ENCODE results near the gene PAK6.

PAK6 gene

DNA sequence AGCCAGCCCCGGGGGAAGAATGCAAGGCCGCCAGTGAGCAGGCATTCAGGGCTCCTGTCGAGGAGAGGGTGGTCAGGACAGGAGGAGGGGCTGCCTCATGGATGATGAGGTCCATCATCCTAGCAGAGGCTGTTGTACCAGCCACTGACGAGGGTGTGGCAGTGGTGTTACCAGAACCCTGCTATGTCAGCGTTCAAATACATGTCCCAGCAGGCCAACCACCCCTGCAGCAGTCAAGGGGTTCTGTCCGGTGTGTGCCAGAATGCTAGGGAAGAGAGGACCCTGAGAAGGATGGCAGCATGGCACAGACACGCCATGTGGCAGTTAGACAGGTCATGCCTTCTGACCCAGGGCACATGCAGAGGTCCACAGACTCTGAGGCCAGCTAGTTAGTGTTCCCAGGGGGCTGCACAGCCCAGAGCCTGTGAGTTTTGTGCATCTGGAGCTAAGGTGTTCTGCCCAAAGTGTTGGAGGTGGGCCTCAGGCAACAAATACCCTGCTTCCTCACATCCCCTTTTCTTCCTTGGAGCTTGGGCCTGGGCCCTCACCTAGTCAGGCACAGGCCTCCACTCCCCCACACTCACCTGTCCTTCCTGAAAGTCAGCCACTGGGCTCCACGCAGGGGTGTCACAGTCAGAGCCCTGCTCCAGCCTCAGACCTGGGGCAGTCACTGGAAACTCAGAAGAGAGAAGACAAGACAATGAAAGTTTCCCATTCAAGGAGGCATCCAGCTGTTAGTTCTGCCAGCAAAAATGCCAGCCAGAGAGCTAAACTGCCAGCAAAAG, 7.8 kb downstream of the PAK6 start:
- no peaks in the 10 kb centered on the region for H3K4me1 ChIP-seq (ENCODE audit: insufficient read depth, low read length)
- ATAC-seq (ENCODE audit: insufficient read depth, low read depth) = no peak
- H3K79me2 ChIP-seq (ENCODE audit: insufficient read depth, low read length) = no peaks in the 10 kb centered on the region
- no peak for DNase-seq
- no peaks in the 10 kb centered on the region for H3K27me3 ChIP-seq (ENCODE audit: insufficient read depth, low read length, poor library complexity)
- H3K4me3 ChIP-seq (ENCODE audit: low read depth in 1 of 2, low read length in 2 of 2) = no peak overlapping the region
- no peak overlapping the region for H2AFZ ChIP-seq (ENCODE audit: low read depth, low read length)
- H3K27ac ChIP-seq (ENCODE audit: low read length) = no peak overlapping the region
- H3K9ac ChIP-seq (ENCODE audit: low read depth, low read length) = no peak overlapping the region
- H3K4me2 ChIP-seq (ENCODE audit: insufficient read depth, low read length) = no peak overlapping the region
- TF ChIP-seq CTCF (IDR thresholded peaks at IDR 0.05; ENCODE audit: borderline replicate concordance, extremely low read depth, low read length, poor library complexity, severe bottlenecking) = no peak
- no peak for TF ChIP-seq EZH2 (IDR thresholded peaks at IDR 0.05; ENCODE audit: borderline replicate concordance, low read depth, low read length, severe bottlenecking)
- H3K9me3 ChIP-seq (ENCODE audit: insufficient read depth, low read length, severe bottlenecking) = no peaks in the 10 kb centered on the region
- H3K36me3 ChIP-seq (ENCODE audit: insufficient read depth, low read length) = no peaks in the 10 kb centered on the region
- no peaks in the 10 kb centered on the region for H4K20me1 ChIP-seq (ENCODE audit: insufficient read depth, low read length)

- TF ChIP-seq EZH2 (IDR thresholded peaks at IDR 0.05; ENCODE audit: borderline replicate concordance, low read depth, low read length, severe bottlenecking) (no peak), CTCF (IDR thresholded peaks at IDR 0.05; ENCODE audit: borderline replicate concordance, extremely low read depth, low read length, poor library complexity, severe bottlenecking) (no peak)
- Histone ChIP-seq H3K4me3 (ENCODE audit: low read depth in 1 of 2, low read length in 2 of 2) (no peak overlapping the region), H3K27me3 (ENCODE audit: insufficient read depth, low read length, poor library complexity) (no peaks in the 10 kb centered on the region), H3K4me1 (ENCODE audit: insufficient read depth, low read length) (no peaks in the 10 kb centered on the region), H3K36me3 (ENCODE audit: insufficient read depth, low read length) (no peaks in the 10 kb centered on the region), H3K27ac (ENCODE audit: low read length) (no peak overlapping the region), H4K20me1 (ENCODE audit: insufficient read depth, low read length) (no peaks in the 10 kb centered on the region), H2AFZ (ENCODE audit: low read depth, low read length) (no peak overlapping the region), H3K4me2 (ENCODE audit: insufficient read depth, low read length) (no peak overlapping the region), H3K9me3 (ENCODE audit: insufficient read depth, low read length, severe bottlenecking) (no peaks in the 10 kb centered on the region), H3K79me2 (ENCODE audit: insufficient read depth, low read length) (no peaks in the 10 kb centered on the region), H3K9ac (ENCODE audit: low read depth, low read length) (no peak overlapping the region)
- ATAC-seq (ENCODE audit: insufficient read depth, low read depth) = no peak
- no peak for DNase-seq
These were observed 8.6 kb downstream of the PAK6 start for GRCh38 chr15:40247406-40247971.

- H3K4me3 ChIP-seq (ENCODE audit: low read depth in 1 of 2, low read length in 2 of 2) = no peak overlapping the region
- H2AFZ ChIP-seq (ENCODE audit: low read depth, low read length) = no peak overlapping the region
- no peak for TF ChIP-seq EZH2 (IDR thresholded peaks at IDR 0.05; ENCODE audit: borderline replicate concordance, low read depth, low read length, severe bottlenecking)
- no peak overlapping the region for H3K4me2 ChIP-seq (ENCODE audit: insufficient read depth, low read length)
- H3K27ac ChIP-seq (ENCODE audit: low read length) = no peak overlapping the region
- H3K27me3 ChIP-seq (ENCODE audit: insufficient read depth, low read length, poor library complexity) = no peaks in the 10 kb centered on the region
- no peaks in the 10 kb centered on the region for H3K4me1 ChIP-seq (ENCODE audit: insufficient read depth, low read length)
- H3K36me3 ChIP-seq (ENCODE audit: insufficient read depth, low read length) = no peaks in the 10 kb centered on the region
- ATAC-seq (ENCODE audit: insufficient read depth, low read depth) = no peak
- no peak for DNase-seq
- no peaks in the 10 kb centered on the region for H3K79me2 ChIP-seq (ENCODE audit: insufficient read depth, low read length)
- H3K9ac ChIP-seq (ENCODE audit: low read depth, low read length) = no peak overlapping the region
- H3K9me3 ChIP-seq (ENCODE audit: insufficient read depth, low read length, severe bottlenecking) = no peaks in the 10 kb centered on the region
- H4K20me1 ChIP-seq (ENCODE audit: insufficient read depth, low read length) = no peaks in the 10 kb centered on the region
These were observed 9.3 kb downstream of the PAK6 start for GRCh38 chr15:40248006-40248783.

Measured in DND-41 (cell line).